ENCODE results near the gene HJURP.

- TF ChIP-seq, protein P1, sequence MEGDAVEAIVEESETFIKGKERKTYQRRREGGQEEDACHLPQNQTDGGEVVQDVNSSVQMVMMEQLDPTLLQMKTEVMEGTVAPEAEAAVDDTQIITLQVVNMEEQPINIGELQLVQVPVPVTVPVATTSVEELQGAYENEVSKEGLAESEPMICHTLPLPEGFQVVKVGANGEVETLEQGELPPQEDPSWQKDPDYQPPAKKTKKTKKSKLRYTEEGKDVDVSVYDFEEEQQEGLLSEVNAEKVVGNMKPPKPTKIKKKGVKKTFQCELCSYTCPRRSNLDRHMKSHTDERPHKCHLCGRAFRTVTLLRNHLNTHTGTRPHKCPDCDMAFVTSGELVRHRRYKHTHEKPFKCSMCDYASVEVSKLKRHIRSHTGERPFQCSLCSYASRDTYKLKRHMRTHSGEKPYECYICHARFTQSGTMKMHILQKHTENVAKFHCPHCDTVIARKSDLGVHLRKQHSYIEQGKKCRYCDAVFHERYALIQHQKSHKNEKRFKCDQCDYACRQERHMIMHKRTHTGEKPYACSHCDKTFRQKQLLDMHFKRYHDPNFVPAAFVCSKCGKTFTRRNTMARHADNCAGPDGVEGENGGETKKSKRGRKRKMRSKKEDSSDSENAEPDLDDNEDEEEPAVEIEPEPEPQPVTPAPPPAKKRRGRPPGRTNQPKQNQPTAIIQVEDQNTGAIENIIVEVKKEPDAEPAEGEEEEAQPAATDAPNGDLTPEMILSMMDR (IDR thresholded peaks at IDR 0.05): no peak
- TF ChIP-seq POLR2A (IDR thresholded peaks at IDR 0.05): no peak
Measured at GRCh38 chr2:233829193-233830110, 24.9 kb downstream of the HJURP start.
